NCI-H748 (cell line): Measurements from ENCODE around the gene MCEE.
A peak's percentile ranks its signal among the peaks of the same experiment; 100 is the strongest.
"Not testable (repeated sequence)": the region's sequence is repeated elsewhere in the genome, so short reads cannot be mapped to it uniquely, and the experiment has no call there.

ENCODE experiments used
- DNase-seq: peaks from one replicate; lab custom pipeline; 2025; ENCODE audit not compliant: unreplicated experiment; lab: John Stamatoyannopoulos, UW

MCEE gene

GRCh38 chr2:71130152-71130904 is at the start of gene MCEE, which contains the start of gene MPHOSPH10:
Gene MCEE, minus strand, starts transcription at chr2:71130229. Its CDS starts 10 bp downstream, at chr2:71130219.
Gene MPHOSPH10, plus strand, starts transcription at chr2:71130634. Its CDS starts 32 bp downstream, at chr2:71130666.
- peak; percentile 91 for DNase-seq

GRCh38 chr2:71178836-71179235 is 48.8 kb upstream of the MCEE start:
- peak; percentile 43 for DNase-seq

- DNase-seq: no peak
These were observed 44.2 kb upstream of the MCEE start for GRCh38 chr2:71174207-71174606.

GRCh38 chr2:71173096-71173495 is 43.1 kb upstream of the MCEE start:
- DNase-seq: no peak

- no peak for DNase-seq
These were observed 36.8 kb upstream of the MCEE start for GRCh38 chr2:71166812-71167211.

- DNase-seq: peak; percentile 44
These were observed 27.2 kb upstream of the MCEE start for GRCh38 chr2:71157124-71157793.

GRCh38 chr2:71156573-71156972 is 26.5 kb upstream of the MCEE start:
- peak; percentile 47 for DNase-seq

GRCh38 chr2:71155846-71156245 is 25.8 kb upstream of the MCEE start:
- DNase-seq: no peak

GRCh38 chr2:71154798-71155197 is 24.8 kb upstream of the MCEE start:
- DNase-seq: peak; percentile 27

GRCh38 chr2:71154279-71154678 is 24.2 kb upstream of the MCEE start:
- no peak for DNase-seq

- no peak for DNase-seq
These were observed 23.7 kb upstream of the MCEE start for GRCh38 chr2:71153585-71154224.

GRCh38 chr2:71151620-71152019 is 21.6 kb upstream of the MCEE start:
- no peak for DNase-seq

GRCh38 chr2:71150082-71150816 is 20.2 kb upstream of the MCEE start:
- DNase-seq: no peak

GRCh38 chr2:71148506-71149063 is 18.6 kb upstream of the MCEE start:
- no peak for DNase-seq

- DNase-seq: no peak
These were observed 13.8 kb upstream of the MCEE start for GRCh38 chr2:71143782-71144181.

- DNase-seq: no peak
These were observed 6.1 kb upstream of the MCEE start for GRCh38 chr2:71136174-71136573.

- no peak for DNase-seq
These were observed 3.6 kb upstream of the MCEE start for GRCh38 chr2:71133603-71134002.

GRCh38 chr2:71131387-71132166 is 1.5 kb upstream of the MCEE start:
- DNase-seq: not testable (repeated sequence)

GRCh38 chr2:71130905-71131244 is 846 bp upstream of the MCEE start:
- peak; percentile 36 for DNase-seq

- DNase-seq: peak; percentile 74
These were observed 202 bp downstream of the MCEE start for GRCh38 chr2:71129902-71130151.
